Measurements from ENCODE around the gene NKTR. TPM values are rescaled to one million over a fixed set of nuclear protein-coding genes. Genes with fewer than 3 reads are reported as not detected.
"Not testable (repeated sequence)": the region's sequence is repeated elsewhere in the genome, so short reads cannot be mapped to it uniquely, and the experiment has no call there.

Gene NKTR
- 8.0 and 9.4 TPM in 2 replicates for total RNA-seq (2014; rRNA removed; shearing (Covaris generic))

DNA sequence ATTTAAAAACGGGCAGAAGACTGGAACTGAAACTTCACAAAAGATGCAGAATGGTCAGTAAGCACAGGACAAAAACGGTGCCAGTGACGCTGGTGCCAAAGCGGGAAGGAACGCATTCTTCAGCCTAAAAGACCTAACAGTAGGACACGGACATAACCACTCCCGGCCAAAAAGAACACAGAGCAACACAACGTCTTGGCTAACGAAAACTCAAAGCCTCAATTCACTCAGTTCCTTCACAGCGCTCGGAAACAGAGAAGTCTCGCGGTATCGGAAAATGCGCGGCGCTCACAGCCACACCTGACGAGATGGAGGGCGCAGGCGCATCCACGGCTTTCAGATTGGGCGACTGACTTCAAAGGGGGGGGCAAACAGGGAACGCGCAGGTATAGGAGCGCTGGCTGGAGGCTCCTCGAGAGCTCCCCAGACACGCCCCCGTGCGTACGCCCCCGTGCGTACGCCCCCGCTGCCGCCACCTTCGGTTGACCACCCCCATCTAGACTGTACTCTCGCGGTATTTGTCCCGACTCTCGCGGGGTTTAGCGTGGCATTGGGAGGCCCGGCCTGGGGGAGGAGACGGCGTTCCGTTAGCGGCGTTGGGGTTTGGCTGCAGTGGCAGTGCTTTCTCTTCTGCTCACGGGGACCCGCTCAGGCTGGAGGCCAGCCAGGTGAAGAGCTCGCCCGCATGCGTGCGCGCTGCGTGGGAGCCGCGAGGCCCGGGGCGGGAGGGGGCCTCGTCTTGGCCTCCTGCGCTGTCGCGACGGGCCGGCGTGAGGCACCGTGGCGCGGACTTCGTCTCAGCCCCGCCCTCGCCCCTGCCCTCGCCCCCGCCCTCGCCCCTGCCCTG is at the start of gene NKTR:
NKTR (plus strand) TSS at position 576 of the 847 bp plus-strand sequence. CDS start 321 bp downstream, outside the sequence.
- DNase-seq (ENCODE audit: low read depth): peak; percentile 98

DNA sequence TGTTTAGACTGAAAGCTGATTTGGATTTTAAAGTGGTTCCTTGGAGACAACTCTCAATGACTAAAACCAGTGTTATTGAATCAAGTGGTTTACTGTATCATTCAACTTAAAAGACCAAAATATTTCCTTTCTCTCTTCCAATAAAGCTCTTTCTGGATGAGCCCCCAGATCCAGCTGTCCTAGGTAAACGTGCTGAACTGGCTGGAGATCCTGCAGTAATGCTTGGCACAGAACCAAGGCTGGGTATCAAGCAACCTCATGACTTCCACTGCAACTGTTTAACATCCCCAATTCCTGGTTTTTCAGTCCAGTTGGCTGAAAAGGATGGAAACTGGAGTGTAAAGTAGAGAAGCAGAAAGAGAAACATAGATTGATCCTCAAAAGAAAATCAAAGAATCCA is 47.7 kb upstream of the NKTR start:
- DNase-seq (ENCODE audit: low read depth): no peak

DNA sequence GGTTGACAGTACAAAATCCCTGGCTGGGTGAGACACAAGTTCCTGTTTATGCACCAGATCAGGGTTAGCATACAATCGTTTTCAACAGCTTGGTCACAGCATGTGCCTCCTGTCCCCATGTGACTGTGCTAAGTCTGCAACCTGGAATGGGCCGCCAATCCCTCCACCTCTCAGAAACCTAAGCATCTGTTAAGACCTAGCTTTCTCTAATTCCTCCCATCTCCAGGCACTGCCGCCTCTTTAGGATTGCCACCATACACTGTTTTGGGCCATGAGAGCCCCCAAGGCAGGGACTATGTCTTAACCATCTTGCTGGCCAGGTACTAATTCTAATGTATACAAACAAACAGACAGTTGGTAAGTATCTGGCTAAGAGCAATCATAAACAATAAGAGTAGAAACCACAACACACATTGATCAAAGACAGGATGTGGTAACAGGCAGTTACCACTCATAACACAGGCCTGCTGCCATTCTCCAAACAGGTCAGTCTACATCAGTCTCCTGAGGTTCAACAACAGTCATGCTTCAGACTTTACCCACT is 44.3 kb upstream of the NKTR start:
- DNase-seq (ENCODE audit: low read depth): peak; percentile 17

- not testable (repeated sequence) for DNase-seq (ENCODE audit: low read depth)
Measured at GRCh38 chr3:42556817-42557216, 43.7 kb upstream of the NKTR start.

DNA sequence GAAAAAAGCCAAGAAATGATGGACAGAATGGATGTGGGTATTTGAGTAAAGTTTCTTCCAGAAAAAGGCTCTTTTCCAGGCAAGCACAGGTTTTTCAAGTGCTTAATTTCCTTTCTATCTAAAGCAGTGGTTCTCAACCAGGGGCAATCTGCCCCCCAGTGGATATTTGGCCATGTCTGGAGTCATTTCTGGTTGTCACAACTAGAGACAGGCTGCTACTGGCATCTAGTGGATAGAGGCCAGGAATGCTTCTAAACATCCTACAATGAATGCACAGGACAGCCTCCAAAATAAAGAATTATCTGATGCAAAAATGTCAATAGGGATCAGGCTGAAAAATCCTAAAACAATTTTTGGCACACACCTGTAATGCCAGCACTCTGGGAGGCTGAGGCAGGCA is 42.6 kb upstream of the NKTR start:
- DNase-seq (ENCODE audit: low read depth): no peak

GRCh38 chr3:42562047-42562907 is 38.2 kb upstream of the NKTR start:
- DNase-seq (ENCODE audit: low read depth): no peak

DNA sequence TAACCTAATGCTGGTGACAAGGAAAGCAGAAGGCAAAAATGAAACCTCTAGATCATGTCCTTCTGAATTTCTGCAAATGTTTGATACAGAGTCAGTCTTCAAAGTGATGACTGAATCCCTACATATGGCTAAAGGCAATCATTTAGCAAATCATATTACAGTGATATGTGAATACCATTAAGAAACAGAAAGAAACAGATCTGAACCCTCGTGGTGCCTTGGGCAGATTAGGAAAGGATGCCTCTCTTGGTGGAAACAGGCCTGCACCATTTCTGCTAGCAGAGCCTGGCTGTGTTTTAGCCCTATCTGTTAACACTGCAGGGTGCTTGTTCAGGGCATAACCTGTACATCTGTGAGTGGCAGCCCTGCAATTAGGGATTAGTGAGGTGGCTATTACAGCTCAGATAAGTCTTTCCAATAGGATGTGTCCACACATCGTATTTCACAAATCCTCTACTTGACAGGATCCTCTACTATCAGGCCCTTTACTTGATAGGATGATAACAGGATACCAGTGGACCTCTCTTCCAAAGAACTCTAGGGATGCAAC is 30.8 kb upstream of the NKTR start:
- no peak for DNase-seq (ENCODE audit: low read depth)

- DNase-seq (ENCODE audit: low read depth): peak; percentile 38
Measured at GRCh38 chr3:42572278-42572677, 28.2 kb upstream of the NKTR start.

DNA sequence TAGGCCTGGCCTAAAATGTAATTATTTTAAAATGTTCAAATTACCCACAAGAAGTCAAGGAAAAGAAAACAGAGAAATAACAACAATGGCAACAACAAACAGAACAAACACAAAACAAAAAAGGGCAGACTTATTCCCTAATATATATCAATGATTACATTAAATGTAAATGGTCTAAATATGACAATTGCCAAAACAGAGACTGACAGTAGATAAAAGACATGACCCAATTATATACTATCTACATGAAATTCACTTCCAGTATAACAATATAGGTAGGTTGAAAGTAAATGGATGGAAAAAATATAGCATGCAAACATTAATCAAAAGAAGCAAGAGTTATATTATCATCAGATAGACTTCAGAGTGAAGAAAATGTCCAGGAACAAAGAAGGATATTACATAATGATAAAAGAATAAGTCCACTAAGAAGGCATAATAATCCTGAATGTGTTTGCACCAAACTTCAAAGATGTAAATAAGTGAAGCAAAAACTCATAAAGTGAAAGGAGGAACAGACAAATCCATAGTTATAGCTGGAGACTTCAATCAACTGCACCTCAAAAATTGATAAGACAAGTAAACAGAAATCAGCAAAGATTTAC is 25.2 kb upstream of the NKTR start:
- no peak for DNase-seq (ENCODE audit: low read depth)

GRCh38 chr3:42578054-42578453 is 22.4 kb upstream of the NKTR start:
- DNase-seq (ENCODE audit: low read depth): no peak

DNA sequence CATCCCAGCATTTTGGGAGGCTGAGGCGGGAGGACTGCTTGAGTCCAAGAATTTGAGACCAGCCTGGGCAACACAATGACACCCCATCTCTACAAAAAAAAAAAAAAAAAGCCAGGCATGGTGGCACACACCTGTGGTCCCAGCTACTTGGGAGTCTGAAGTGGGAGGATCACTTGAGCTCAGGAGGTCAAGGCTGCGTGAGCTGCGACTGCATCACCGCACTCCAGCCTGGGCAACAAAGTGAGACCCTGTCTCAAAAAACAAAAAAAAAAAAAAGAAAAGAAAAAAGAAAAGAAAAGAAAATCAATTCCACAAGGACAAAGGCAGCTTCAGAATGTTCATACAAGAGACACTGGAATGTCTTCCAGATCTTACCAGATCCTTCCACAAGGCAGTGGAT is 21.1 kb upstream of the NKTR start:
- not testable (repeated sequence) for DNase-seq (ENCODE audit: low read depth)

DNA sequence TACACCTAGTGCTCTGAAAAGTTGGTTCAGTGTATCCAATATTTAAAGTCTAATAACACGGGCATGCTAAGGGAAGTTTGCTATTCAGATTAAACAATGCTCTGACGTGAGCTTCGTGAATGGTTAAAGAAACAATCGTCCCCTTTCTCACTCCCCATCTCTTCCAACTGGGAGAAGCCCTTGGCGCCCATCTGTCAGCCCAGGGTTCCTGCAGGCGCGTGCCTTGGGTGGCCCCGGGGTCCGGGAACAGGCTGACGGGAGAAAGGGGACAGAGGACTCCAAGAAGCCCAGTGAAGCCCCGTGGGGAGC is 19.1 kb upstream of the NKTR start:
- no peak for DNase-seq (ENCODE audit: low read depth)

DNA sequence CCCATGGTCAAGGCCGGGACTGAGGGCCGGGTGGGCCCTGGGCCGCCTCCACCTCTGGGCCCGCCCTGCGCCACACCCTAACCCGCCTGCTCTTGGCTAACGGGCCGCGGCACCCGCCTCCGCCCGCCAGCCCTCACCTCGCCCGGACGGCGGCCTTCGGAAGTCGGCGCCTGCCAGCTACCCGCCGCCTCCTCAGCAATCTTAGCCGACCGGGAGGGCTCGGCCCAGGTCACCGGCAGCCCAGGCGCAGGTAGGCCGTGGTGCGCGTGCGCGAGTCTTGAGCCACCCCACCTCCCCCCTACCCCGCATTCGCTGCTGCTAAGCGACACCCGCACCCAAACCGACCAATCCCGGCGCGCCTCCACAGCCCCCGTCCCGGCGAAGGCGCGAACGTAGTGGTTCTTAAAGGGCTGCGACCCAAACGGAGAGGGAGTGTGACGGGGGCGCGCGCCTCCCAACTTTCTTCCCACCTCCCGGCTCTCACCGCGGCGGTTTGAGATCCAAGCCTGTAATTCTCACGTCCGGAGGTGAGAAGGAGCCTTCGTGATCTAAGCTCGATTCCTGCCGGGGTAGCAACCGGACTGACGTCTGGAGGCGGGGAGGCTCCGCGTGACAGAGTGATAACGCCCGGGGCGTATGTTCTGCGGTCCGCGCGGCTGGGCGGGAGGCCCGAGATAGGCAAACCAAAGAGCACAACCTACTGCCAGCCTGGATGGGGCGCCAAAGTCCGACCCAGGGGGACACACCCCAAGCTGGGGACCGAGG is 18.6 kb upstream of the NKTR start, which contains the start of gene SEC22C:
SEC22C (minus strand) TSS at position 259 of the 765 bp plus-strand sequence. CDS start 12,921 bp downstream, outside the sequence.
- peak; percentile 90 for DNase-seq (ENCODE audit: low read depth)

- no peak for DNase-seq (ENCODE audit: low read depth)
Measured at GRCh38 chr3:42582474-42583070, 17.9 kb upstream of the NKTR start.

DNA sequence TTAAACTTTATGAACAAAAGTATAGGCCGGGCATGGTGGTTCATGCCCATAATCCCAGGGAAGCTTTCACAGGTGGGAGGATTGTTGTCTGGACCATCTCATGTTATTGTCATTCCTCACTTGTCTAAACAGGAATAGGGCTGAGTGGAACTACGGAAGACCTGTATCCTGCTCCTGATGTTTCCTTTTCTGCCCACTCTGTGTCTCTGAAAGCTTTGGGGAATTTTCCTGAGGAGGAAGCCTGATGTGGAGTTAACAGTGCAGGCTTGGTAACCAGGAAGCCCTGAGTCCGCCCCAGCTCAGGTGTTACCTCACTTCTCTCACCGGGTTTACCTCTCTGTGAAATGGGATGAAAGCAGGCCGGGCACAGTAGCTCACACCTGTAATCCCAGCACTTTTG is 11.9 kb upstream of the NKTR start:
- DNase-seq (ENCODE audit: low read depth): no peak

GRCh38 chr3:42589382-42590109 is 10.9 kb upstream of the NKTR start:
- DNase-seq (ENCODE audit: low read depth): no peak

DNA sequence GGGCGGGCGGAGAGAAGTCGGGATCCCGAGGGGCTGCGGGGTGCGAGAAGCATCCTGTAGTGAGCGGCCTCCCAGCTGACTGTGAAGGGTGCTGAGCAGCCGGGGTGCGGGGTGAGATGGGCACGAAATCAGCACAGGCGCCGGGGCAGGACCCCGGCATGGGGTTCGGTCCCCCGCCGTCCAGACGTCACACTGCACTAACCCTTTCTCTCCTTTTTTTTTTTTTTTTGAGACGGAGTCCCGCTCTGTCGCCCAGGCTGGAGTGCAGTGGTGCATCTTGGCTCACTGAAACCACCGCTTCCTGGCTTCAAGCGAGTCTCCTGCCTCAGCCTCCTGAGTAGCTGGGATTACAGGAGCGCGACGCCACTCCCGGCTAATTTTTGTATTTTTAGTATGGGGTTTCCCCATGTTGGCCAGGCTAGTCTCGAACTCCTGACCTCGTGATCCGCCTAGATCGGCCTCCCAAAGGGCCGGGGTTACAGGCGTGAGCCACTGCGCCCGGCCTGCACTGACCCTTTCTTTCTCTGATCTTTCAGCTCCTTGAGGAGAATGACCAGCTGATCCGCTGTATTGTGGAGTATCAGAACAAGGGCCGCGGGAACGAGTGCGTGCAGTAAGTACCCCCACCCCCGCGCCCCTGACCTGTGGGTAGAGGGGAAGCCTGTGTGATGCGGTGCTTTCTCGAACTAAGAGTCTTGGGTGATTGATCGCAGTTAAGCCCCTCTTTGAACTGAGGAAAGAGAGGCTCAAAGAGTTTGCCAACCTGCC is 9.3 kb upstream of the NKTR start:
- DNase-seq (ENCODE audit: low read depth): peak; percentile 29

- no peak for DNase-seq (ENCODE audit: low read depth)
Measured at GRCh38 chr3:42591811-42592210, 8.7 kb upstream of the NKTR start.

GRCh38 chr3:42593635-42594034 is 6.9 kb upstream of the NKTR start:
- DNase-seq (ENCODE audit: low read depth): no peak
